Endothelial cell of umbilical vein (primary cell): ENCODE measurements around the gene PIGT. TPM values are rescaled to one million over a fixed set of nuclear protein-coding genes. Genes with fewer than 3 reads are reported as not detected.

Experiments used
- BruUV-seq: library from RNA; stranded (reverse); fragments of 400-500 nt; replicated peaks from 2 replicates; lab custom pipeline; 2021; lab: Mats Ljungman, UMichigan
- CTCF ChIA-PET: fragments of 300-600, 350-600 bp; sonication (Branson Sonifier 250); formaldehyde crosslinking; loops from one replicate; lab custom pipeline; 2021; ENCODE audit warnings: antibody characterized with exemption, inconsistent platforms; lab: Charles Lee
- POLR2A ChIA-PET: fragments of 300-600, 350-600 bp; sonication (Branson Sonifier 250); formaldehyde crosslinking; loops from one replicate; lab custom pipeline; 2021; ENCODE audit warnings: antibody characterized with exemption, inconsistent platforms; lab: Charles Lee
- DNase-seq: peaks from one replicate; pipeline ENCODE4 v3.0.0-alpha.2; 2011; ENCODE audit warnings: low read depth, low spot score
- FAIRE-seq: peaks from 2 replicates; lab custom pipeline; 2011; peaks lifted over from hg19 to GRCh38; lab: Jason Lieb, UNC
- H2AFZ ChIP-seq: 2 replicates; pipeline ENCODE4 v1.6.0; 2012; ENCODE audit warnings: low read depth, low read length, control low read depth, inconsistent platforms
- H3K27ac ChIP-seq: 2 replicates; pipeline ENCODE4 v1.5.1; 2011; ENCODE audit warnings: low read depth, mild to moderate bottlenecking, control low read depth, low read length, moderate library complexity; ENCODE audit not compliant: insufficient read depth
- H3K27me3 ChIP-seq, 2 experiments: 2 replicates each; pipeline versions ENCODE4 v1.6.0 to v1.6.1; 2011; ENCODE audit warnings: low read length in 2 of 2, mixed read lengths in 1 of 2; ENCODE audit not compliant: control insufficient read depth in 2 of 2, insufficient read depth in 2 of 2
- H3K36me3 ChIP-seq, 2 experiments: 2 replicates in 1 of 2; 3 replicates in 1 of 2; pipeline ENCODE4 v1.5.1; 2011; ENCODE audit warnings: low read length in 2 of 2, mild to moderate bottlenecking in 1 of 2, moderate library complexity in 1 of 2; ENCODE audit not compliant: control insufficient read depth in 2 of 2, insufficient read depth in 2 of 2; ENCODE audit errors: extremely low read depth in 1 of 2
- H3K4me1 ChIP-seq: 3 replicates; pipeline ENCODE4 v1.5.1; 2011; ENCODE audit warnings: mild to moderate bottlenecking, low read length; ENCODE audit not compliant: control insufficient read depth, insufficient read depth; ENCODE audit errors: extremely low read depth
- H3K4me2 ChIP-seq: 2 replicates; pipeline ENCODE4 v1.6.1; 2011; ENCODE audit warnings: low read length, control low read depth, mixed read lengths; ENCODE audit not compliant: insufficient read depth
- H3K4me3 ChIP-seq, 3 experiments: fragments of 200-600 bp in 1 of 3; sonication (generic), shearing (Covaris generic) in 1 of 3; replicated peaks in 1 of 3; 2 replicates each; pipeline ENCODE4 v1.5.1; 2011 to 2016; ENCODE audit warnings: control low read depth in 3 of 3, low read length in 3 of 3, mild to moderate bottlenecking in 2 of 3, inconsistent platforms in 1 of 3, low read depth in 1 of 3, moderate library complexity in 1 of 3; ENCODE audit not compliant: insufficient read depth in 1 of 3
- H3K79me2 ChIP-seq: 2 replicates; pipeline ENCODE4 v1.6.0; 2012; ENCODE audit warnings: low read length, inconsistent platforms; ENCODE audit not compliant: control insufficient read depth, insufficient read depth
- H3K9ac ChIP-seq: replicated peaks from 2 replicates; pipeline ENCODE3; 2011; ENCODE audit warnings: low read length, control low read depth; ENCODE audit not compliant: insufficient read depth; ENCODE audit errors: extremely low read depth
- H3K9me1 ChIP-seq: replicated peaks from 3 replicates; pipeline ENCODE4 v1.6.0; 2011; ENCODE audit warnings: mild to moderate bottlenecking, low read length; ENCODE audit not compliant: control insufficient read depth, insufficient read depth; ENCODE audit errors: extremely low read depth
- H3K9me3 ChIP-seq: replicated peaks from 2 replicates; pipeline ENCODE4 v1.5.1; 2012; ENCODE audit warnings: low read length, inconsistent platforms; ENCODE audit not compliant: control insufficient read depth, insufficient read depth
- H4K20me1 ChIP-seq: replicated peaks from 2 replicates; pipeline ENCODE3; 2011; ENCODE audit warnings: mild to moderate bottlenecking, low read length; ENCODE audit not compliant: control insufficient read depth, insufficient read depth; ENCODE audit errors: extremely low read depth
- CTCF ChIP-seq, 2 donors: IDR thresholded peaks; 1 replicate in 1 of 2; 2 replicates in 1 of 2; pipeline ENCODE4 v1.5.1; 2011; ENCODE audit warnings: low read length in 2 of 2, mild to moderate bottlenecking in 2 of 2, moderate library complexity in 2 of 2, control low read depth in 1 of 2, inconsistent platforms in 1 of 2, low read depth in 1 of 2; ENCODE audit not compliant: insufficient read depth in 1 of 2; ENCODE audit errors: extremely low read depth in 1 of 2
- EZH2 ChIP-seq: IDR thresholded peaks from 2 replicates; pipeline ENCODE4 v1.6.1; 2012; ENCODE audit warnings: borderline replicate concordance, low read depth, mild to moderate bottlenecking, moderate library complexity, low read length, inconsistent platforms; ENCODE audit not compliant: severe bottlenecking
- FOS ChIP-seq: IDR thresholded peaks from 2 replicates; pipeline ENCODE4 v1.6.1; 2011; ENCODE audit warnings: mild to moderate bottlenecking, low read length, moderate library complexity, borderline replicate concordance; ENCODE audit not compliant: insufficient read depth
- GATA2 ChIP-seq: IDR thresholded peaks from 2 replicates; pipeline ENCODE4 v1.7.0; 2011; ENCODE audit warnings: low read depth, mild to moderate bottlenecking, moderate library complexity, mixed read lengths, low read length; ENCODE audit not compliant: insufficient read length, insufficient read depth
- JUN ChIP-seq: IDR thresholded peaks from 2 replicates; pipeline ENCODE4 v1.6.1; 2011; ENCODE audit warnings: borderline replicate concordance, low read depth; ENCODE audit not compliant: insufficient read length, insufficient read depth
- MYC ChIP-seq: IDR thresholded peaks from one replicate; pipeline ENCODE4 v1.6.1; 2011; ENCODE audit warnings: mild to moderate bottlenecking, low read depth, low read length
- POLR2A ChIP-seq: IDR thresholded peaks from 2 replicates; pipeline ENCODE4 v1.6.1; 2012; ENCODE audit warnings: low read depth, mild to moderate bottlenecking, control low read depth, low read length
- POLR2AphosphoS5 ChIP-seq: IDR thresholded peaks from 2 replicates; pipeline ENCODE4 v1.6.1; 2012; ENCODE audit warnings: low read depth, mild to moderate bottlenecking, control low read depth, low read length, moderate library complexity; ENCODE audit not compliant: insufficient read depth
- dilution Hi-C: fragments of 300-500 bp; cut with MboI; formaldehyde crosslinking; loops from one replicate; pipeline ENCODE4 v1.15.0; 2019; ENCODE audit warnings: low sequenced_read_pairs; ENCODE audit not compliant: extremely low pct_ligation_motif_present
- intact Hi-C: fragments of 100-400 bp; cut with micrococcal nuclease; formaldehyde crosslinking; loops from one replicate; pipeline ENCODE4 v1.10.0; 2022
- polyA plus RNA-seq, 4 experiments: library from polyadenylated mRNA; depleted of rRNA in 3 of 4; stranded (reverse) in 3 of 4; unstranded in 1 of 4; fragments of >200 nt; gene quantifications; 2 replicates each; pipeline versions ENCODE4 v1.2.1 to v1.2.3, GENCODE V29; 2011 to 2012; ENCODE audit warnings: missing spikeins in 1 of 4
- total RNA-seq: library from RNA; stranded (reverse); gene quantifications from 2 replicates; pipeline ENCODE4 v1.2.3, GENCODE V29; 2021
- TF ChIP-seq, protein P1 (sequence below): IDR thresholded peaks from 2 replicates; pipeline ENCODE4 v1.6.1; 2011; ENCODE audit not compliant: insufficient read depth, insufficient read length

Gene PIGT
- total and polyA plus RNA-seq, 2 donors (not counting 3 experiments of a cell fraction or from before 2014, with no cell fraction given), result 96.8 to 143 TPM

DNA sequence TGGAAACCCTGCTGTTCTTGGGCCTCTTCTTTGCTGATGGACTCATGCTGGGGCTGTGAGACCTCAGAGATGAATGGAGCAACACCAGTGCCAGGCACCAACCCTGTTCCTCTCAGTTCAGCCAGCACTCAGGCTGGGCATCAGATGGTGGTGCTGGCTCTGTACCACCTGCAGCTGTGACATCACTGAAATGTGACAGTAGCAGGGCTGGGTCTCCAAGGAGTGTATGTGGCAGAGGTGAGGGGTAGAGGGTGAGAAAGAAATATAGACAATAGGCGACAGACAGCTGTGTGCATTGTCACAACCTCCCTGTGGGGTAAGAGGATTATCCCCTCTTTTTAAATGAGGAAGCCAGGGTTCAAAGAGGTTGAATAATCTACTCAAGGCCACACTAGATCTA lies 37.8 kb upstream of the PIGT start, which contains the start of gene TP53TG5:
TSS of gene TP53TG5 (minus strand) at position 135 of the 400 bp plus-strand sequence. CDS start at position 46, 89 bp downstream.
- Histone ChIP-seq H3K9me1 (no peaks in the 10 kb centered on the region), H3K9ac (no peak within 1 kb of the TSS), H3K79me2 (no peaks in the 10 kb centered on the region), H3K27ac (no peak within 1 kb of the TSS), H4K20me1 (no peaks in the 10 kb centered on the region), H3K4me2 (no peak within 1 kb of the TSS), H2AFZ (no peak within 1 kb of the TSS), H3K9me3 (no peaks in the 10 kb centered on the region), H3K36me3 (no peaks in the 10 kb centered on the region), H3K27me3 (no peaks in the 10 kb centered on the region), H3K4me1 (peaks cover 4% of the 10 kb centered on the region), H3K4me3 (no peak within 1 kb of the TSS)
- no TSS peak for BruUV-seq
- TF ChIP-seq, protein P1, sequence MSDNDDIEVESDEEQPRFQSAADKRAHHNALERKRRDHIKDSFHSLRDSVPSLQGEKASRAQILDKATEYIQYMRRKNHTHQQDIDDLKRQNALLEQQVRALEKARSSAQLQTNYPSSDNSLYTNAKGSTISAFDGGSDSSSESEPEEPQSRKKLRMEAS, result no peak
- no peak for TF ChIP-seq JUN
- no peak for TF ChIP-seq MYC
- TF ChIP-seq GATA2, result no peak
- no peak for TF ChIP-seq CTCF (IDR thresholded peaks at IDR 0.05; ENCODE audit: extremely low read depth in 1 of 2, insufficient read depth in 1 of 2, low read depth in 1 of 2, low read length in 2 of 2)
- no peak for TF ChIP-seq POLR2A
- no peak for TF ChIP-seq FOS
- no peak for TF ChIP-seq EZH2
- no peak for TF ChIP-seq POLR2AphosphoS5
- FAIRE-seq (no peak), DNase-seq (no peak)
- dilution Hi-C loops (no loop called here), intact Hi-C loops (no loop called here)
- POLR2A ChIA-PET, result no interaction called here
- CTCF ChIA-PET, result interaction anchor here (1.7 kb wide), 1 partner anchor 59 kb away, joined by 5 read pairs; no protein-coding TSS in a partner anchor
